CD4-positive, alpha-beta memory T cell (primary cell): ENCODE measurements around the gene GPR183. TPM values are rescaled to one million over a fixed set of nuclear protein-coding genes. Genes with fewer than 3 reads are reported as not detected.

Experiments used
- CTCF ChIA-PET: fragments of 350-600 bp; sonication (Branson Sonifier 250); formaldehyde crosslinking; loops from one replicate; lab custom pipeline; 2021; ENCODE audit warnings: inconsistent platforms; ENCODE audit not compliant: partially characterized antibody; lab: Charles Lee
- POLR2A ChIA-PET: fragments of 350-600 bp; sonication (Branson Sonifier 250); formaldehyde crosslinking; loops from one replicate; lab custom pipeline; 2021; ENCODE audit not compliant: partially characterized antibody; lab: Charles Lee
- DNase-seq, 5 donors: peaks; one replicate each; pipeline versions ENCODE4 v3.0.0 to v3.0.0-alpha.2; 2020 to 2022; ENCODE audit warnings: mixed read lengths in 1 of 5
- H3K27ac ChIP-seq: one replicate; pipeline ENCODE4 v1.7.0; 2013; ENCODE audit warnings: low read depth, low read length
- H3K27me3 ChIP-seq: 2 replicates; pipeline ENCODE4 v1.7.0; 2013; ENCODE audit warnings: mild to moderate bottlenecking, low read length, moderate library complexity; ENCODE audit not compliant: insufficient read depth
- H3K36me3 ChIP-seq: 2 replicates; pipeline ENCODE4 v1.7.0; 2013; ENCODE audit warnings: mild to moderate bottlenecking, low read length, moderate library complexity; ENCODE audit not compliant: insufficient read depth
- H3K4me1 ChIP-seq: 2 replicates; pipeline ENCODE4 v1.7.0; 2013; ENCODE audit warnings: mild to moderate bottlenecking, low read length, moderate library complexity; ENCODE audit not compliant: insufficient read depth
- H3K4me3 ChIP-seq, 2 donors: one replicate each; pipeline ENCODE4 v1.7.0; 2013; ENCODE audit warnings: low read length in 2 of 2, mild to moderate bottlenecking in 1 of 2
- H3K9me3 ChIP-seq, 2 donors: one replicate each; pipeline ENCODE4 v1.7.0; 2013; ENCODE audit warnings: low read length in 2 of 2, control low read depth in 1 of 2; ENCODE audit not compliant: control insufficient read depth in 1 of 2
- H3K27ac Mint-ChIP-seq, 7 donors: one replicate each; pipeline ENCODE4 v1.8.0; 2020 to 2021; ENCODE audit warnings: mixed read lengths in 7 of 7, mild to moderate bottlenecking in 6 of 7, inconsistent platforms in 3 of 7, moderate library complexity in 3 of 7
- H3K27me3 Mint-ChIP-seq, 2 donors: one replicate each; pipeline ENCODE4 v1.8.0; 2020 to 2021; ENCODE audit warnings: mixed read lengths in 2 of 2
- H3K36me3 Mint-ChIP-seq, 2 donors: one replicate each; pipeline ENCODE4 v1.8.0; 2020 to 2021; ENCODE audit warnings: mixed read lengths in 2 of 2, inconsistent platforms in 1 of 2, mild to moderate bottlenecking in 1 of 2
- H3K4me1 Mint-ChIP-seq, 4 donors: one replicate each; pipeline ENCODE4 v1.8.0; 2020 to 2021; ENCODE audit warnings: mixed read lengths in 4 of 4, mild to moderate bottlenecking in 1 of 4
- H3K4me3 Mint-ChIP-seq, 8 donors: one replicate each; pipeline ENCODE4 v1.8.0; 2020 to 2021; ENCODE audit warnings: mixed read lengths in 8 of 8, mild to moderate bottlenecking in 7 of 8, moderate library complexity in 6 of 8, inconsistent platforms in 3 of 8
- H3K9me3 Mint-ChIP-seq, 8 donors: one replicate each; pipeline ENCODE4 v1.8.0; 2020 to 2021; ENCODE audit warnings: mixed read lengths in 8 of 8, mild to moderate bottlenecking in 5 of 8, inconsistent platforms in 3 of 8, moderate library complexity in 1 of 8
- intact Hi-C: fragments of 100-400 bp; cut with micrococcal nuclease; formaldehyde crosslinking; loops from one replicate; pipeline ENCODE4 v1.15.1; 2023
- polyA plus RNA-seq, 2 donors: library from polyadenylated mRNA; unstranded; fragments of 300-500 nt; fragmentation: Illumina TruSeq; gene quantifications; one replicate each; pipeline ENCODE4 v1.2.3, GENCODE V29; 2021
- total RNA-seq, 2 experiments: library from RNA; stranded (reverse); gene quantifications; one replicate each; pipeline ENCODE4 v1.2.3, GENCODE V29; 2021

GPR183 gene
- total and polyA plus RNA-seq, 4 experiments from 2014 or later, result 203 to 954 (median 383) TPM

GRCh38 chr13:99275093-99275469, 32.1 kb downstream of the GPR183 start:
- H3K4me3 Mint-ChIP-seq, result peak overlapping the region in 7 of 8 donors; percentile 43 to 86 (median 74)
- H3K27me3 Mint-ChIP-seq, result no peaks in the 10 kb centered on the region
- peaks cover 0 to 17% (median 5%) of the 10 kb centered on the region in 8 donors for H3K9me3 Mint-ChIP-seq
- Histone ChIP-seq H3K4me3 (peak overlapping the region in 1 of 2 donors; percentile 3), H3K4me1 (peaks cover 93% of the 10 kb centered on the region), H3K9me3 (no peaks in the 10 kb centered on the region), H3K27ac (peak overlapping the region; percentile 11), H3K36me3 (no peaks in the 10 kb centered on the region), H3K27me3 (no peaks in the 10 kb centered on the region)
- DNase-seq, result peak; percentile 46 to 67 (median 54)
- peak overlapping the region; percentile 80 to 98 (median 94) for H3K27ac Mint-ChIP-seq
- H3K36me3 Mint-ChIP-seq, result peaks cover 26 to 34% of the 10 kb centered on the region in 2 donors
- H3K4me1 Mint-ChIP-seq, result peaks cover 79 to 99% (median 89%) of the 10 kb centered on the region in 4 donors
- POLR2A ChIA-PET, result interaction anchor here (0.9 to 9.6 kb wide), 19 partner anchors 9 to 330 kb away, joined by 3 to 349 read pairs (median 6); partner anchors contain the start of genes GPR183 and UBAC2
- CTCF ChIA-PET, result interaction anchor here (0.6 to 15.1 kb wide), 15 partner anchors 8 to 164 kb away, joined by 3 to 564 read pairs (median 13); partner anchors contain the start of genes GPR183 and UBAC2
- intact Hi-C loops, result loop anchor here (1.0 kb wide), 1 partner anchor 12 kb away; no protein-coding TSS in a partner anchor

GRCh38 chr13:99273128-99273527, 34.1 kb downstream of the GPR183 start:
- DNase-seq, result peak; percentile 50 to 60 (median 52)
- H3K4me1 Mint-ChIP-seq, result peaks cover 64 to 95% (median 78%) of the 10 kb centered on the region in 4 donors
- peaks cover 0 to 17% (median 5%) of the 10 kb centered on the region in 8 donors for H3K9me3 Mint-ChIP-seq
- Histone ChIP-seq H3K27ac (peak overlapping the region; percentile 45), H3K36me3 (no peaks in the 10 kb centered on the region), H3K4me3 (no peak overlapping the region), H3K9me3 (no peaks in the 10 kb centered on the region), H3K27me3 (no peaks in the 10 kb centered on the region), H3K4me1 (peaks cover 78% of the 10 kb centered on the region)
- POLR2A ChIA-PET, result interaction anchor here (0.6 to 9.6 kb wide), 13 partner anchors 11 to 163 kb away, joined by 3 to 349 read pairs (median 4); partner anchors contain the start of genes GPR18, GPR183 and UBAC2
- H3K27me3 Mint-ChIP-seq, result no peaks in the 10 kb centered on the region
- H3K4me3 Mint-ChIP-seq, result peak overlapping the region in 7 of 8 donors; percentile 49 to 88 (median 66)
- peak overlapping the region; percentile 88 to 98 (median 97) for H3K27ac Mint-ChIP-seq
- CTCF ChIA-PET, result interaction anchor here (0.7 to 15.1 kb wide), 10 partner anchors 17 to 166 kb away, joined by 3 to 567 read pairs (median 130); partner anchors contain the start of genes GPR183 and UBAC2
- intact Hi-C loops, result loop anchor here (5.0 kb wide), 1 partner anchor 34 kb away; the partner anchor contains the start of gene GPR183
- peaks cover 25% of the 10 kb centered on the region in 2 donors for H3K36me3 Mint-ChIP-seq

GRCh38 chr13:99272481-99272880, 34.7 kb downstream of the GPR183 start:
- Histone ChIP-seq H3K4me3 (no peak overlapping the region), H3K27me3 (no peaks in the 10 kb centered on the region), H3K4me1 (peaks cover 72% of the 10 kb centered on the region), H3K27ac (peak overlapping the region; percentile 45), H3K9me3 (no peaks in the 10 kb centered on the region), H3K36me3 (no peaks in the 10 kb centered on the region)
- ChIA-PET POLR2A (interaction anchor here (0.6 to 9.6 kb wide), 18 partner anchors 11 to 233 kb away, joined by 3 to 349 read pairs (median 6); partner anchors contain the start of genes GPR18, GPR183 and UBAC2), CTCF (interaction anchor here (1.6 to 15.1 kb wide), 11 partner anchors 11 to 167 kb away, joined by 4 to 567 read pairs (median 139); partner anchors contain the start of genes GPR183 and UBAC2)
- Mint-ChIP-seq H3K9me3 (peaks cover 0 to 17% (median 5%) of the 10 kb centered on the region in 8 donors), H3K4me1 (peaks cover 58 to 88% (median 72%) of the 10 kb centered on the region in 4 donors), H3K36me3 (peaks cover 22 to 24% of the 10 kb centered on the region in 2 donors), H3K27me3 (no peaks in the 10 kb centered on the region), H3K4me3 (peak overlapping the region in 2 of 8 donors; percentile 39 to 50), H3K27ac (peak overlapping the region; percentile 88 to 98 (median 95))
- no peak for DNase-seq
- intact Hi-C loops, result loop anchor here (5.0 kb wide), 1 partner anchor 35 kb away; the partner anchor contains the start of gene GPR183

GRCh38 chr13:99271249-99271648, 36.0 kb downstream of the GPR183 start:
- DNase-seq, result no peak
- no peak overlapping the region for H3K27ac ChIP-seq
- no peak overlapping the region for H3K4me3 ChIP-seq
- no peaks in the 10 kb centered on the region for H3K27me3 ChIP-seq
- H3K36me3 Mint-ChIP-seq, result peaks cover 18 to 24% of the 10 kb centered on the region in 2 donors
- H3K9me3 ChIP-seq, result no peaks in the 10 kb centered on the region
- peak overlapping the region; percentile 66 to 98 (median 95) for H3K27ac Mint-ChIP-seq
- H3K4me1 ChIP-seq, result peaks cover 63% of the 10 kb centered on the region
- intact Hi-C loops, result loop anchor here (5.0 kb wide), 1 partner anchor 36 kb away; the partner anchor contains the start of gene GPR183
- no peaks in the 10 kb centered on the region for H3K27me3 Mint-ChIP-seq
- peaks cover 0 to 17% (median 5%) of the 10 kb centered on the region in 8 donors for H3K9me3 Mint-ChIP-seq
- peak overlapping the region in 5 of 8 donors; percentile 13 to 55 (median 23) for H3K4me3 Mint-ChIP-seq
- no peaks in the 10 kb centered on the region for H3K36me3 ChIP-seq
- POLR2A ChIA-PET, result interaction anchor here (0.6 to 9.6 kb wide), 23 partner anchors 12 to 234 kb away, joined by 3 to 349 read pairs (median 11); partner anchors contain the start of genes GPR18, GPR183 and UBAC2
- CTCF ChIA-PET, result interaction anchor here (1.6 to 15.1 kb wide), 15 partner anchors 12 to 234 kb away, joined by 6 to 567 read pairs (median 44); partner anchors contain the start of genes GPR183 and UBAC2
- peaks cover 50 to 77% (median 62%) of the 10 kb centered on the region in 4 donors for H3K4me1 Mint-ChIP-seq

GRCh38 chr13:99270518-99270917, 36.7 kb downstream of the GPR183 start:
- Histone ChIP-seq H3K4me1 (peaks cover 59% of the 10 kb centered on the region), H3K9me3 (no peaks in the 10 kb centered on the region), H3K4me3 (no peak overlapping the region), H3K27ac (peak overlapping the region; percentile 42), H3K36me3 (no peaks in the 10 kb centered on the region), H3K27me3 (no peaks in the 10 kb centered on the region)
- intact Hi-C loops, result loop anchor here (1.0 to 5.0 kb wide), 2 partner anchors 12 to 37 kb away; partner anchors contain the start of gene GPR183
- DNase-seq, result no peak
- peaks cover 0 to 17% (median 5%) of the 10 kb centered on the region in 8 donors for H3K9me3 Mint-ChIP-seq
- peak overlapping the region; percentile 23 to 98 (median 92) for H3K27ac Mint-ChIP-seq
- POLR2A ChIA-PET, result interaction anchor here (0.6 to 9.6 kb wide), 29 partner anchors 11 to 172 kb away, joined by 3 to 349 read pairs (median 11); partner anchors contain the start of genes GPR18, GPR183 and UBAC2
- H3K4me3 Mint-ChIP-seq, result peak overlapping the region in 3 of 8 donors; percentile 2 to 53 (median 53)
- CTCF ChIA-PET, result interaction anchor here (0.6 to 15.1 kb wide), 39 partner anchors 10 to 548 kb away, joined by 3 to 567 read pairs (median 9); partner anchors contain the start of genes GPR18, GPR183, TM9SF2 and UBAC2
- H3K4me1 Mint-ChIP-seq, result peaks cover 47 to 74% (median 60%) of the 10 kb centered on the region in 4 donors
- H3K27me3 Mint-ChIP-seq, result no peaks in the 10 kb centered on the region
- peaks cover 18 to 25% of the 10 kb centered on the region in 2 donors for H3K36me3 Mint-ChIP-seq

- ChIA-PET POLR2A (interaction anchor here (0.8 to 9.6 kb wide), 35 partner anchors 10 to 182 kb away, joined by 3 to 349 read pairs (median 9); partner anchors contain the start of genes GPR18, GPR183 and UBAC2), CTCF (interaction anchor here (0.6 to 15.1 kb wide), 54 partner anchors 9 to 548 kb away, joined by 3 to 567 read pairs (median 6); partner anchors contain the start of genes GPR18, GPR183, TM9SF2 and UBAC2)
- H3K27me3 ChIP-seq, result no peaks in the 10 kb centered on the region
- peaks cover 18 to 21% of the 10 kb centered on the region in 2 donors for H3K36me3 Mint-ChIP-seq
- peaks cover 59% of the 10 kb centered on the region for H3K4me1 ChIP-seq
- no peaks in the 10 kb centered on the region for H3K27me3 Mint-ChIP-seq
- peaks cover 43 to 72% (median 58%) of the 10 kb centered on the region in 4 donors for H3K4me1 Mint-ChIP-seq
- H3K4me3 Mint-ChIP-seq, result peak overlapping the region in 2 of 8 donors; percentile 53 to 67
- DNase-seq, result peak; percentile 57 to 71 (median 63)
- no peaks in the 10 kb centered on the region for H3K36me3 ChIP-seq
- intact Hi-C loops, result loop anchor here (1.0 to 10.0 kb wide), 8 partner anchors 13 to 1245 kb away; partner anchors contain the start of genes GPR183 and TM9SF2
- peaks cover 0 to 17% (median 5%) of the 10 kb centered on the region in 8 donors for H3K9me3 Mint-ChIP-seq
- H3K27ac ChIP-seq, result peak overlapping the region; percentile 42
- no peaks in the 10 kb centered on the region for H3K9me3 ChIP-seq
- H3K27ac Mint-ChIP-seq, result peak overlapping the region; percentile 23 to 98 (median 92)
- no peak overlapping the region for H3K4me3 ChIP-seq
These were observed 37.5 kb downstream of the GPR183 start for GRCh38 chr13:99269627-99270241.
